ENCODE data around the gene RAD51AP2.
"Not testable (repeated sequence)": the region's sequence is repeated elsewhere in the genome, so short reads cannot be mapped to it uniquely, and the experiment has no call there.

RAD51AP2 gene

DNA sequence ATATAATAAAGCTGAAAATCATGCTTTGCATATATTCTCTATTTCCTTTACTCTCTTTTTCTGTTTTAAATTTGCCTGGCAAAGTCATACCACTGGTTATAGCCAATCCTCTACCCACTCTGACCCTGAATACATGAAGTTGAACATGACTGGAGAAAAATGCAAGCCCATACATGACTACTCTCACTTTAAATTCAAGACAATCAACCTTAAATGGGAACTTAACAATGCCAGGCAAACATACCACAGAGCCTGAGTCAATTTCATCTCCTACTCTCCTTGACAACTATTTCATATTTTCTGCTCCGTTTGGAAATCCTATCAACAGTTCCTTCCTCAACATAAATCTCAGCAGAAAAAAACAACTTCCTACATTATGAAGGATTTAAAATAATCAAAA lies 22.6 kb downstream of the RAD51AP2 start:
- TF ChIP-seq, protein P1, sequence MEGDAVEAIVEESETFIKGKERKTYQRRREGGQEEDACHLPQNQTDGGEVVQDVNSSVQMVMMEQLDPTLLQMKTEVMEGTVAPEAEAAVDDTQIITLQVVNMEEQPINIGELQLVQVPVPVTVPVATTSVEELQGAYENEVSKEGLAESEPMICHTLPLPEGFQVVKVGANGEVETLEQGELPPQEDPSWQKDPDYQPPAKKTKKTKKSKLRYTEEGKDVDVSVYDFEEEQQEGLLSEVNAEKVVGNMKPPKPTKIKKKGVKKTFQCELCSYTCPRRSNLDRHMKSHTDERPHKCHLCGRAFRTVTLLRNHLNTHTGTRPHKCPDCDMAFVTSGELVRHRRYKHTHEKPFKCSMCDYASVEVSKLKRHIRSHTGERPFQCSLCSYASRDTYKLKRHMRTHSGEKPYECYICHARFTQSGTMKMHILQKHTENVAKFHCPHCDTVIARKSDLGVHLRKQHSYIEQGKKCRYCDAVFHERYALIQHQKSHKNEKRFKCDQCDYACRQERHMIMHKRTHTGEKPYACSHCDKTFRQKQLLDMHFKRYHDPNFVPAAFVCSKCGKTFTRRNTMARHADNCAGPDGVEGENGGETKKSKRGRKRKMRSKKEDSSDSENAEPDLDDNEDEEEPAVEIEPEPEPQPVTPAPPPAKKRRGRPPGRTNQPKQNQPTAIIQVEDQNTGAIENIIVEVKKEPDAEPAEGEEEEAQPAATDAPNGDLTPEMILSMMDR (IDR thresholded peaks at IDR 0.05; ENCODE audit: borderline replicate concordance, control extremely low read depth, extremely low read depth, insufficient read depth, missing control alignments): no peak
- no peak for DNase-seq (ENCODE audit: low spot score)
- in situ Hi-C loops (cut with MboI; ENCODE audit: low sequenced_read_pairs, unreplicated experiment): no loop called here

DNA sequence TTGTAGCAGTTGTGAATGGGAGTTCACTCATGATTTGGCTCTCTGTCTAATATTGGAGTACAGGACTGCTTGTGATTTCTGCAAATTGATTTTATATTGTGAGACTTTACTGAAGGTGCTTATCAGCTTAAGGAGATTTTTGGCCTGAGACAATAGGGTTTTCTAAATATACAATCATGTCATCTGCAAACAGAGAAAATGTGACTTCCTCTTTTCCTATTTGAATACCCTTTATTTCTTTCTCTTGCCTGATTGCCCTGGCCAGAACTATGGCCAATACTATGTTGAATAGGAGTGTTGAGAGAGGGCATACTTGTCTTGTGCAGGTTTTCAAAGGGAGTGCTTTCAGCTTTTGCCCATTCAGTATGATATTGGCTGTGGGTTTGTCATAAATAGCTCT lies 28.1 kb downstream of the RAD51AP2 start:
- DNase-seq (ENCODE audit: low spot score); in situ Hi-C loops (cut with MboI; ENCODE audit: low sequenced_read_pairs, unreplicated experiment): not testable (repeated sequence)

DNA sequence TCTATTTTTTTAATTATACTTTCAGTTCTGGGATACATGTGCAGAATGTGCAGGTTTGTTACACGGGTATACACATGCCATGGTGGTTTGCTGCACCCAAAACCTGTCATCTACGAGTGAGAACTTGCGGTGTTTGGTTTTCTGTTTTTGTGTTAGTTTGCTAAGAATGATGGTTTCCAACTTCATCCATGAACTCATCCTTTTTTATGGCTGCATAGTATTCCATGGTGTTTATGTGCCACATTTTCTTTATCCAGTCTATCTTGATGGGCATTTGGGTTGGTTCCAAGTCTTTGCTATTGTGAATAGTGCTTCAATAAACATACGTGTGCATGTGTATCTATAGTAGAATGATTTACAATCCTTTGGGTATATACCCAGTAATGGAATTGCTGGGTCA lies 29.6 kb downstream of the RAD51AP2 start:
- DNase-seq (ENCODE audit: low spot score); in situ Hi-C loops (cut with MboI; ENCODE audit: low sequenced_read_pairs, unreplicated experiment): not testable (repeated sequence)

DNA sequence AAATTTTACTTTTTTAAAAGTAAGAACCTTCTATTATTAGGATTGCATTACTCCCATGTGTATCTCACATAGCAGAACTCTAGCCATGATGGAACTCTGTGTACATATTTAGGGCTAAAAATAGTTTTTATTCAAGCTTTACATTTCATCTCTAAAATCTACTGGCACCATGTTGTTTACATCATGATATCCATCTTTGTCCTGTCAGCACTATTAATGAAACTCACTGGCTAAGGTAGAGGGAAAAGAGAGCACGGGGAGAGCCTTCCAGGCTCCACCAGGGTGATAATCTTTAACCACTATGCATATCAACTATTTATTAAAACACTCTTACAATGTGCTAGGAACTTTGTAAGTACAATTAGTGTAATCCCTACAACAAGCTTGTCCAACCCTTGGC lies 34.7 kb downstream of the RAD51AP2 start:
- TF ChIP-seq, protein P1 (IDR thresholded peaks at IDR 0.05; ENCODE audit: borderline replicate concordance, control extremely low read depth, extremely low read depth, insufficient read depth, missing control alignments): no peak
- DNase-seq (ENCODE audit: low spot score): no peak
- in situ Hi-C loops (cut with MboI; ENCODE audit: low sequenced_read_pairs, unreplicated experiment): no loop called here

DNA sequence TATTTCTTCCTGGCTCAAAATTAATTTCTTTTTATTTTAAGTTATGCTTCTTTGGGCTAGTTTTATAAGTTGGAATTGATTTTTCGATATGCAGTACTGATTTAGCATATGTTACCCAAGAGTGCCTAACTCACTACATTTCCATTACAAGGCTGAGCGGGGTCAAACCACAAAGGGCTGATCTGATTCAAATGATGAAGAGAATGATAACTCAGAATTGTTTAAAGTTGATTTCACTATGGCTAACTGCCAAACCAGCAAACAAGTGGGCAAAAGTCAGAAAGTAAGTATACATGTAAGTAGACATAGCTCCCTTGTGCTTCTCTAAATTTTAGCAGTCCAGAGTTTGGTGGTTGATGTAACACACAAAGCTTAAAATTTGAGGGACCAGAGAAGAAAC lies 35.6 kb downstream of the RAD51AP2 start:
- TF ChIP-seq, protein P1 (IDR thresholded peaks at IDR 0.05; ENCODE audit: borderline replicate concordance, control extremely low read depth, extremely low read depth, insufficient read depth, missing control alignments): no peak
- DNase-seq (ENCODE audit: low spot score): no peak
- in situ Hi-C loops (cut with MboI; ENCODE audit: low sequenced_read_pairs, unreplicated experiment): no loop called here

DNA sequence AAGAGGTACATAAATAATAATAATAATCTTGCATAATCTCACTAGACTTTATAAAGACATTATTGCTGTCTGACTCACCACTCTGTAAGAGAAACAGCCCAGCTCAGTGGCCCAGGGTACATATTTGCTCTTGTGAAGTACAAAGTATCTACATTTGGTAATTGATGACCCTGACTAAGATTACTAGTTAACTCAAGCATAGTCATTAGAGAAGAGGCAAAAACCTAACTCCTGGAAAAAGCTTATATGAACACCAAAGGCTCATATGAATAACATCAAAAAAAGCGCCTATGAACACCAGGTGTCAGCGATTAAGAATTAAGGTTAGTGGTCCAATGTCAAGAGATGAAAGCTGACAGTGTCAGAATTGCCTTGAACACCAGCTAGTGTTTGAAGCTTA lies 38.4 kb downstream of the RAD51AP2 start:
- no peak for DNase-seq (ENCODE audit: low spot score)
- in situ Hi-C loops (cut with MboI; ENCODE audit: low sequenced_read_pairs, unreplicated experiment): no loop called here
- TF ChIP-seq, protein P1 (IDR thresholded peaks at IDR 0.05; ENCODE audit: borderline replicate concordance, control extremely low read depth, extremely low read depth, insufficient read depth, missing control alignments): no peak

DNA sequence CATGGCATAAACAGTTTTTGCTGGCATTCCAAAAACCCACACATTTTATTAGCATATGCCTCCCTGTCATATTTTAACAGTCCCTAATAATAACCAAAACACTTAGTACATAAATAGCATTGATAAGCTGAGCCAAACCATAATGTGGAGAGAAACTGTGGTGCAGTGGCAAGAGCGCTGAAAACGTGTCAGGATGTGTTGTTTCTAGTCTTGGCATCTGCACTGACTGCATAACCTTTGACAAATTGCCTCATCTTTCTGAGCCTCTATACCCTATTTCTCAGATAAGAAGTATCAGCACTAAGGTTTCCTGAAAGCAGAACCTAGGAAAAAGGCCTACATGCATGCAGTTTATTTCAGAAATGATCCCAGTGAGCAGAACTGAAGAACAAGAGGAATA lies 41.4 kb downstream of the RAD51AP2 start:
- in situ Hi-C loops (cut with MboI; ENCODE audit: low sequenced_read_pairs, unreplicated experiment): no loop called here
- no peak for DNase-seq (ENCODE audit: low spot score)
- TF ChIP-seq, protein P1 (IDR thresholded peaks at IDR 0.05; ENCODE audit: borderline replicate concordance, control extremely low read depth, extremely low read depth, insufficient read depth, missing control alignments): no peak

DNA sequence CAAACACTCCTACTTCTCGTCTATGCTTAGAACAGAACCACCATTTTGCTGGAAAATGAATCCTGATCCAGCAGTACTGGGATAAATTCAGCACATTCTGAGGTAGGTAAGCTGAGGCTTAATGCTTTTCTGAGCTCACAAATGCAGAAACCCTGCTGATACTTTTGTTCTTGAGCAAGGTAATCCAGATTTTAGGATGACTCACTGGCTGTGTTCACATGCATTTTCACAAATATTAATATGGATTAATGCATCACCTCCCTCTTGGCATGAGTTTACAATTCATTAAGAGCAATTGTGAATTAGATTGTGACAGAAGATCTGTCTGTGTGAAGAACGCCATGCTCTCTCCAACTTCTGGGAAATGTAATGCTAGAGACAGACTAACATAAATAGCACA lies 42.2 kb downstream of the RAD51AP2 start:
- in situ Hi-C loops (cut with MboI; ENCODE audit: low sequenced_read_pairs, unreplicated experiment): no loop called here
- no peak for DNase-seq (ENCODE audit: low spot score)
- TF ChIP-seq, protein P1 (IDR thresholded peaks at IDR 0.05; ENCODE audit: borderline replicate concordance, control extremely low read depth, extremely low read depth, insufficient read depth, missing control alignments): no peak

All from GM13976 (cell line).